ENCODE measurements around the gene ARHGEF28.

The ARHGEF28 gene

GRCh38 chr5:73783828-73784227 is 157.8 kb downstream of the ARHGEF28 start:
- no peak for DNase-seq

- DNase-seq: no peak
Observed at GRCh38 chr5:73786043-73786831, 160.2 kb downstream of the ARHGEF28 start.

- DNase-seq: no peak
Observed at GRCh38 chr5:73789851-73790281, 163.9 kb downstream of the ARHGEF28 start.

- no peak for DNase-seq
Observed at GRCh38 chr5:73791389-73791788, 165.4 kb downstream of the ARHGEF28 start.

GRCh38 chr5:73792687-73793320 is 166.8 kb downstream of the ARHGEF28 start:
- no peak for DNase-seq

GRCh38 chr5:73793911-73794310 is 167.9 kb downstream of the ARHGEF28 start:
- no peak for DNase-seq

- no peak for DNase-seq
Observed at GRCh38 chr5:73796164-73797131, 170.5 kb downstream of the ARHGEF28 start.

GRCh38 chr5:73797132-73797510 is 171.1 kb downstream of the ARHGEF28 start:
- DNase-seq: no peak

- DNase-seq: no peak
Observed at GRCh38 chr5:73799401-73799972, 173.5 kb downstream of the ARHGEF28 start.

- no peak for DNase-seq
Observed at GRCh38 chr5:73801686-73802085, 175.7 kb downstream of the ARHGEF28 start.

GRCh38 chr5:73805449-73805848 is 179.5 kb downstream of the ARHGEF28 start:
- DNase-seq: no peak

GRCh38 chr5:73808911-73809310 is 182.9 kb downstream of the ARHGEF28 start:
- DNase-seq: no peak

GRCh38 chr5:73810429-73810828 is 184.4 kb downstream of the ARHGEF28 start:
- DNase-seq: no peak

- DNase-seq: no peak
Observed at GRCh38 chr5:73812457-73812856, 186.5 kb downstream of the ARHGEF28 start.

- no peak for DNase-seq
Observed at GRCh38 chr5:73812962-73813588, 187.1 kb downstream of the ARHGEF28 start.

- DNase-seq: no peak
Observed at GRCh38 chr5:73814233-73814846, 188.3 kb downstream of the ARHGEF28 start.

GRCh38 chr5:73815631-73816030 is 189.6 kb downstream of the ARHGEF28 start:
- DNase-seq: no peak

GRCh38 chr5:73816656-73817420 is 190.8 kb downstream of the ARHGEF28 start:
- no peak for DNase-seq

GRCh38 chr5:73818357-73818756 is 192.4 kb downstream of the ARHGEF28 start:
- DNase-seq: no peak

- no peak for DNase-seq
Observed at GRCh38 chr5:73820326-73820725, 194.3 kb downstream of the ARHGEF28 start.

GRCh38 chr5:73821003-73821402 is 195.0 kb downstream of the ARHGEF28 start:
- DNase-seq: no peak

All from cortex of kidney (tissue), 1 donor.